Trophoblast cell (in vitro differentiated cells and primary cell): ENCODE data around the gene PGAP6.
A peak's percentile ranks its signal among the peaks of the same experiment; 100 is the strongest.
"Not testable (repeated sequence)": the region's sequence is repeated elsewhere in the genome, so short reads cannot be mapped to it uniquely, and the experiment has no call there.

Source experiments
- DNase-seq, 2 donors: peaks; one replicate each; pipeline ENCODE4 v3.0.0-alpha.2; 2016
- H2AFZ ChIP-seq: 2 replicates; pipeline ENCODE4 v1.6.1; 2013; ENCODE audit warnings: low read length, moderate library complexity, mild to moderate bottlenecking; ENCODE audit not compliant: insufficient read depth, poor library complexity
- H2AK5ac ChIP-seq: 2 replicates; pipeline ENCODE4 v1.6.1; 2013; ENCODE audit warnings: mild to moderate bottlenecking, low read length
- H2BK120ac ChIP-seq: 2 replicates; pipeline ENCODE4 v1.6.1; 2013; ENCODE audit warnings: low read length, mild to moderate bottlenecking, moderate library complexity; ENCODE audit not compliant: insufficient read depth, poor library complexity
- H2BK12ac ChIP-seq: 2 replicates; pipeline ENCODE4 v1.6.1; 2013; ENCODE audit warnings: mild to moderate bottlenecking, low read length, moderate library complexity
- H2BK5ac ChIP-seq: 2 replicates; pipeline ENCODE4 v1.6.1; 2013; ENCODE audit warnings: low read length, low read depth, moderate library complexity, mild to moderate bottlenecking; ENCODE audit not compliant: poor library complexity
- H3K14ac ChIP-seq: 2 replicates; pipeline ENCODE4 v1.6.1; 2013; ENCODE audit warnings: mild to moderate bottlenecking, low read length
- H3K18ac ChIP-seq: 2 replicates; pipeline ENCODE4 v1.6.1; 2013; ENCODE audit warnings: mild to moderate bottlenecking, low read length
- H3K23ac ChIP-seq: 2 replicates; pipeline ENCODE4 v1.6.1; 2013; ENCODE audit warnings: low read length
- H3K27ac ChIP-seq: 2 replicates; pipeline ENCODE4 v1.5.1; 2013; ENCODE audit warnings: low read depth, mild to moderate bottlenecking, inconsistent platforms, low read length, moderate library complexity
- H3K27me3 ChIP-seq: 2 replicates; pipeline ENCODE4 v1.6.1; 2013; ENCODE audit warnings: inconsistent platforms, mild to moderate bottlenecking, low read length, moderate library complexity; ENCODE audit not compliant: insufficient read depth
- H3K36me3 ChIP-seq, 2 experiments: 1 replicate in 1 of 2; 2 replicates in 1 of 2; pipeline ENCODE4 v1.6.1; 2013; ENCODE audit warnings: low read length in 2 of 2, mild to moderate bottlenecking in 2 of 2, moderate library complexity in 1 of 2; ENCODE audit not compliant: insufficient read depth in 2 of 2, control insufficient read depth in 1 of 2
- H3K4ac ChIP-seq: 2 replicates; pipeline ENCODE4 v1.6.1; 2013; ENCODE audit warnings: low read depth, mild to moderate bottlenecking, low read length, moderate library complexity
- H3K4me1 ChIP-seq, 2 experiments: 1 replicate in 1 of 2; 2 replicates in 1 of 2; pipeline ENCODE4 v1.6.1; 2013; ENCODE audit warnings: low read length in 2 of 2, mild to moderate bottlenecking in 2 of 2, moderate library complexity in 1 of 2; ENCODE audit not compliant: insufficient read depth in 2 of 2, control insufficient read depth in 1 of 2
- H3K4me2 ChIP-seq: 2 replicates; pipeline ENCODE4 v1.6.1; 2013; ENCODE audit warnings: inconsistent platforms, mild to moderate bottlenecking, low read length, moderate library complexity
- H3K4me3 ChIP-seq: 2 replicates; pipeline ENCODE4 v1.5.1; 2013; ENCODE audit warnings: mild to moderate bottlenecking, low read depth, low read length, inconsistent platforms
- H3K79me1 ChIP-seq: one replicate; pipeline ENCODE4 v1.6.1; 2013; ENCODE audit warnings: low read length
- H3K79me2 ChIP-seq: 2 replicates; pipeline ENCODE4 v1.6.1; 2013; ENCODE audit warnings: low read length, mild to moderate bottlenecking; ENCODE audit not compliant: control insufficient read depth, insufficient read depth, poor library complexity
- H3K9ac ChIP-seq: 2 replicates; pipeline ENCODE4 v1.6.1; 2013; ENCODE audit warnings: mild to moderate bottlenecking, low read length
- H3K9me3 ChIP-seq: 2 replicates; pipeline ENCODE4 v1.6.1; 2013; ENCODE audit warnings: low read depth, mild to moderate bottlenecking, control low read depth, inconsistent platforms, low read length; ENCODE audit not compliant: insufficient read depth
- H4K12ac ChIP-seq: 2 replicates; pipeline ENCODE4 v1.6.1; 2013; ENCODE audit warnings: low read depth, mild to moderate bottlenecking, low read length, moderate library complexity
- H4K8ac ChIP-seq: 2 replicates; pipeline ENCODE4 v1.6.1; 2013; ENCODE audit warnings: low read depth, mild to moderate bottlenecking, low read length, moderate library complexity
- H4K91ac ChIP-seq: one replicate; pipeline ENCODE4 v1.6.1; 2013; ENCODE audit warnings: low read depth, mild to moderate bottlenecking, low read length, moderate library complexity
- WGBS: extraction: QIAGEN DNeasy Blood & Tissue Kit; methylation state at CpG from one replicate; pipeline ENCODE4 v1.1.7; 2013; ENCODE audit warnings: missing lambda C conversion rate; ENCODE audit not compliant: insufficient read length, insufficient coverage; ENCODE audit errors: extremely low coverage; 5-methylcytosine and 5-hydroxymethylcytosine counted together

The PGAP6 gene

DNA sequence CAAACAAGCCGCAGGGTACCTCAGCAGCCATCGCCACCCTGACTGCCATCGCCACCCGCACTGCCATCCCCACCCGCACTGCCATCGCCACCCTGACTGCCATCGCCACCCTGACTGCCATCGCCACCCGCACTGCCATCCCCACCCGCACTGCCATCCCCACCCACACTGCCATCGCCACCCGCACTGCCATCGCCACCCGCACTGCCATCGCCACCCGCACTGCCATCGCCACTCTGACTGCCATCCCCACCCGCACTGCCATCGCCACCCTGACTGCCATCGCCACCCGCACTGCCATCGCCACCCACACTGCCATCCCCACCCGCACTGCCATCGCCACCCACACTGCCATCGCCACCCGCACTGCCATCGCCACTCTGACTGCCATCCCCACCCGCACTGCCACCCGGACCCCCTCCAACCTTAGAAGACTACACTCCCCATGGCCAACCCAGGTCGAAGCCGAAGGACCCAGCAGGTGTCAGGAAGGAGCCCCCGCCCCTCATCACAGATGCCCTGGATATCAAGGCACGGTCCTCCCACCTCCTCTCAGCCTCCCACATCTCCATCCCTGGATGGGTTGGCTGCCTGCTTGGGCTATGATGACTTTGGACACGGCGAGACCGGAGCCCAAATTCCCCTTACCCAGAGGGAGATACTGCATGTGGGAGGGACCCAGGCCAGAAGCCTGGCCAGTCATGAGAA is 3.5 kb downstream of the PGAP6 start:
- H3K36me3 ChIP-seq, result peaks cover 44 to 47% of the 10 kb centered on the region in 2 experiments
- H3K23ac ChIP-seq, H3K9me3 ChIP-seq, H3K27me3 ChIP-seq, H2BK12ac ChIP-seq, H3K18ac ChIP-seq, H2BK5ac ChIP-seq, H4K12ac ChIP-seq, H3K14ac ChIP-seq, H3K27ac ChIP-seq, H3K4ac ChIP-seq, H2AK5ac ChIP-seq, H2BK120ac ChIP-seq, H3K9ac ChIP-seq, H4K91ac ChIP-seq, H3K4me2 ChIP-seq, DNase-seq, H4K8ac ChIP-seq, H2AFZ ChIP-seq, H3K4me3 ChIP-seq: not testable (repeated sequence)
- WGBS, result no CpG with 5 or more reads among the region's 36 CpGs
- H3K79me2 ChIP-seq, result peaks cover 16% of the 10 kb centered on the region
- peaks cover 16% of the 10 kb centered on the region for H3K79me1 ChIP-seq
- H3K4me1 ChIP-seq, result peaks cover 8 to 19% of the 10 kb centered on the region in 2 experiments

DNA sequence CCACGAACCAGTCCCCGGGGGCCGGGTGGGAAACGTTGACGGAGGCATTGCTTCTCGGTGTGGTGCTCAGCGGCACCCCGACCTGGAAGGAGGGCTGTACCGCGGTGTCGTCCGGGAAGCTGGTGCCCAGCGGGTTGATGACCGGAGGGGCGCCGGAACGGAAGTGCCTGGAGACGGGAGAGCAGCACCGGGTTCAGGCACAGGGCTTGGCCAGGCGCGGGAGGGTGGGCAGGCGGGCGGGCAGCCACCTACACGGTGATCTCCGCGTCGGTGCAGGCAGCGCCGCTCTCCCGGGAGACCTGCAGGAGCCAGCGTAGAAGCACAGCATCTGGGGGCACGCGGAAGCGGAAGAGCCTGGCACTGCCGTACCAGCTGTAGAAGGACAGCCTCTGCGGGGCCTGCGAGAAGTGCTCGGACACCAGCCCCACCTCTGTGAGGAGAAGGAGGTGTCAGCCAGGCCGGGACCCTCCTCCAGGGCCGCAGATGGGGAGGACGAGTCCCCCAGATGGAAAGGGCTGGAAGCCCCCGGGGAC is 4.3 kb downstream of the PGAP6 start:
- Histone ChIP-seq H2AK5ac (no peak overlapping the region), H3K23ac (no peak overlapping the region), H3K79me2 (peaks cover 16% of the 10 kb centered on the region), H3K36me3 (peaks cover 52 to 54% of the 10 kb centered on the region in 2 experiments), H3K27ac (no peak overlapping the region), H2BK5ac (no peak overlapping the region), H2AFZ (no peak overlapping the region), H3K18ac (no peak overlapping the region), H4K8ac (no peak overlapping the region), H3K4ac (no peak overlapping the region), H3K4me2 (no peak overlapping the region), H3K4me3 (no peak overlapping the region), H2BK120ac (no peak overlapping the region), H2BK12ac (no peak overlapping the region), H3K79me1 (peaks cover 14% of the 10 kb centered on the region), H3K14ac (no peak overlapping the region), H3K9ac (no peak overlapping the region), H3K4me1 (peaks cover 8 to 17% of the 10 kb centered on the region in 2 experiments), H3K27me3 (no peaks in the 10 kb centered on the region), H4K12ac (no peak overlapping the region), H4K91ac (no peak overlapping the region), H3K9me3 (peaks cover 3% of the 10 kb centered on the region)
- no peak for DNase-seq
- whole genome bisulfite sequencing, result no CpG with 5 or more reads among the region's 42 CpGs

DNA sequence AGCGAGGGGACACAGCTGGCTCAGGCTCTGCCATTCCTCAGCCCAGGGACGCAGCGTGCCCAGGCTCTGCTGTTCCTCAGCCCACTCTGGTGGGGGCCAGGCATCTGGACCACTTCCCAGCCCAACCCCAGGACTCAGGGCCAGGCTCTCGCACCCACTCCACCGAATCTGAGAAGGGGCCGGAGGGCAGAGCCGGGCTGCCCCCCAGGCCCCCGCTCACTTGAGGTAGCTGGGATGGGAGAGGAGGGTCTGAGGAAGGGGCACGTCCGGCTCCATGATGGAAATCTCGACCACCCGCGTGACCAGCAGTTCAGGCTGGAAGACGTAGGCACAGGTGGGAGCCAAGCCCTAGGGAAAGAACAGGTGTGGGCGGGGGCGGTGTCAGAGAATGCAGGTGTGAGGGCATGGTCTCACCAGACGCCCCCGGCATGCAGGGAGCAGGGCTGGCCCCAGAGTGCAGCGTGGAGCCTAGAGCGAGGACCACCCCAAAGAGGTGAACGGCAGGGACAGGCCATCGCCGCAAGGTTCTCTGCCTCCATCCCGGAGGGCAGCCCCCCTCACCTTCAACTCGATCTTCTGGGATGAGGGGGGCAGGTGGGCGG is 4.9 kb downstream of the PGAP6 start:
- no peak overlapping the region for H2AFZ ChIP-seq
- H3K18ac ChIP-seq, result no peak overlapping the region
- H3K4me1 ChIP-seq, result peaks cover 8 to 14% of the 10 kb centered on the region in 2 experiments
- no peak overlapping the region for H2BK5ac ChIP-seq
- no peak overlapping the region for H2AK5ac ChIP-seq
- H3K4ac ChIP-seq, result no peak overlapping the region
- peaks cover 3% of the 10 kb centered on the region for H3K9me3 ChIP-seq
- H3K14ac ChIP-seq, result no peak overlapping the region
- H2BK120ac ChIP-seq, result no peak overlapping the region
- H4K8ac ChIP-seq, result no peak overlapping the region
- peaks cover 9% of the 10 kb centered on the region for H3K79me1 ChIP-seq
- H3K27ac ChIP-seq, result no peak overlapping the region
- H3K27me3 ChIP-seq, result no peaks in the 10 kb centered on the region
- H3K36me3 ChIP-seq, result peaks cover 58 to 60% of the 10 kb centered on the region in 2 experiments
- no peak overlapping the region for H3K9ac ChIP-seq
- no peak overlapping the region for H4K12ac ChIP-seq
- DNase-seq, result no peak
- H3K23ac ChIP-seq, result no peak overlapping the region
- H3K79me2 ChIP-seq, result peaks cover 12% of the 10 kb centered on the region
- peak overlapping the region; percentile 8 for H3K4me3 ChIP-seq
- WGBS, result no CpG with 5 or more reads among the region's 26 CpGs
- no peak overlapping the region for H4K91ac ChIP-seq
- H2BK12ac ChIP-seq, result no peak overlapping the region
- no peak overlapping the region for H3K4me2 ChIP-seq

DNA sequence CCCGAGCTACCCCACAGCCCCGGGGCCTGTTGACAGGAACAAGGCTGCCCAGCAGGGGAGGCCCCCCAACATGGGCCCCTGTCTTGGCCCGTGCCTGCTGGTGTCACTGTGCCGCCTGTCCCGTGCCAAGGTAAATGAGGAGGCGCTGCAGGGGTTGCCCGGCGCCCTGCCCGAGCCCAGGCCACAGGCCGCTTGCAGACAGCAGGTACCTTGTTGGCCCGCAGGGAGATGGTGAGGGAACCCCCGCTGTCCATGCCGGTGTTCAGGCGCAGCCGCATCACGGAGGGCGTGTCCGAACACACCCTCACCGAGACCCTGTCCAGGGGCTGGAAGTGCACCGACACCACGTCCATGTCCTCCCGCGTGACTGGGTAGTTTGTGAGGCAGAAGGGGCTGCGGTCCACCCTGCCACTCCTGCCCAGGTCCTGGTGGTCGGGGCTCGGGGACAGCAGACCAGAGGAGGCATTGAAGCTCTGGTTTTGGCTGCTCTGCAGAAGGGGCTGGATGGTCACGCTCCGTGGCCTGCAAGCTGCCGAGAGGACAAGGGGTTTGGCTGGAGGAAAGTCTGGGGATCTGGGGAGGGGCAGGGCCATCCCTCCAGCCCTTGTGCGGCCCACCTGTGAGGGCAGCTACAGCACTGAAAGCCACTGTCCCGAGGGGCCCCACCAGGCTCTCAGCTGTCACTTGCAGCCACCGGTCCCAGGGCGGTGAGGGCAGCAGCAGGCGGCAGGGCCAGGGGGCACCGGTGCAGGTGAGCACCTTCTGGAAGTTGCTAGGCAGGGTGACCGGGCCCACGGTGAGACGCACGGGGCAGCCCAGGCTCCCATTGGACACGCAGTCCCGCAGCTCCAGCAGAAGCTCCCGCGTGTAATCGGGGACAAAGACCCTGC is 5.6 kb downstream of the PGAP6 start:
- Histone ChIP-seq H2BK120ac (no peak overlapping the region), H3K9ac (no peak overlapping the region), H3K14ac (no peak overlapping the region), H4K91ac (no peak overlapping the region), H3K4me2 (no peak overlapping the region), H3K4ac (no peak overlapping the region), H3K9me3 (peaks cover 3% of the 10 kb centered on the region), H2BK12ac (no peak overlapping the region), H3K18ac (no peak overlapping the region), H3K4me1 (peaks cover 8 to 16% of the 10 kb centered on the region in 2 experiments), H3K79me2 (peaks cover 10% of the 10 kb centered on the region), H2BK5ac (no peak overlapping the region), H2AFZ (no peak overlapping the region), H3K36me3 (peaks cover 65 to 67% of the 10 kb centered on the region in 2 experiments), H3K23ac (no peak overlapping the region), H3K27me3 (no peaks in the 10 kb centered on the region), H3K79me1 (peaks cover 5% of the 10 kb centered on the region), H3K27ac (no peak overlapping the region), H3K4me3 (no peak overlapping the region), H2AK5ac (no peak overlapping the region), H4K12ac (no peak overlapping the region), H4K8ac (no peak overlapping the region)
- no CpG with 5 or more reads among the region's 44 CpGs for WGBS
- no peak for DNase-seq
